GM19025 (cell line): Measurements from ENCODE around the gene ASPG.
"Not testable (repeated sequence)": the region's sequence is repeated elsewhere in the genome, so short reads cannot be mapped to it uniquely, and the experiment has no call there.

Experiments used
- ATAC-seq: cut with Tn5 transposase; IDR thresholded peaks from one replicate; pipeline ENCODE4 v1.9.1; 2021; ENCODE audit warnings: mild to moderate bottlenecking, low read depth, moderate library complexity; ENCODE audit not compliant: unreplicated experiment

The ASPG gene

GRCh38 chr14:104144911-104145825 is 59.7 kb downstream of the ASPG start:
- ATAC-seq = no peak

DNA sequence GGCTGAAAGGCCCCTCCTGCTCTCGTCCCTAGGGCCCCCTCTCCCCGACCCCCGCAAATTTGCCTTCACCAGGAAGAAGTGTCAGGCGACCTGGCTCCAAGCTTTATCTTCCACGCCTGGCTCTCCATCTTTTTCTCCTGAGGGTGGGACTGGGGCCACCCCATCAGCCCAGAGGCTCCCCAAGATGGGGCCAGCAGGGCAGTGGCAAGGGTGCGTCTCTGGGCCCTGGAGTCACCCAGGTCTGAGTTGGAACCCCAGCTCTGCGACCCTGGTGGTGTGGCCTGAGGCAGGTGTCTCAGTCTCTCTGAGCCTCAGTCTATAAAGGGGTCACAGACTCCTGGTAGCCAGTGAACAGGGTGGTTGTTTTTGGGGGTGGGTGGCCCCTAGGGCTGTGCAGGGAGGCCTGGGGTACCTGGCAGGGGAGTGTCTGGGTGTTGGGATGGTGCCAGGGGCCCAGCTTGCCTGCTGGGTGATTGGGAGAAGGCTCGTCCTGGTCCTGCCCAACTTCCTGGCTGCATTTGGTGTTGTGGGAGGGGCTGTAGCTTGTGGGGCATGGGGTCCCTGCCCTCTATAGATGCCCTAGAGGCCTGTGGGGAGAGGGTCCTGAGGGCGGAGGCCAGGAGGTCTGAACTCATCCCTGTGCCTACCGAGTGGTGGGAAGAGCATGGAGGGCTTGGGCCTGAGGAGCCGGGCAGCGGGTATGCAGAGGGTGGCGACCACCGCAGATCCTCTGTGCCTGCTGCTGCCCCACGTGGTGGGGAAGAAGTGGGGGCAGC is 60.5 kb downstream of the ASPG start:
- no peak for ATAC-seq

DNA sequence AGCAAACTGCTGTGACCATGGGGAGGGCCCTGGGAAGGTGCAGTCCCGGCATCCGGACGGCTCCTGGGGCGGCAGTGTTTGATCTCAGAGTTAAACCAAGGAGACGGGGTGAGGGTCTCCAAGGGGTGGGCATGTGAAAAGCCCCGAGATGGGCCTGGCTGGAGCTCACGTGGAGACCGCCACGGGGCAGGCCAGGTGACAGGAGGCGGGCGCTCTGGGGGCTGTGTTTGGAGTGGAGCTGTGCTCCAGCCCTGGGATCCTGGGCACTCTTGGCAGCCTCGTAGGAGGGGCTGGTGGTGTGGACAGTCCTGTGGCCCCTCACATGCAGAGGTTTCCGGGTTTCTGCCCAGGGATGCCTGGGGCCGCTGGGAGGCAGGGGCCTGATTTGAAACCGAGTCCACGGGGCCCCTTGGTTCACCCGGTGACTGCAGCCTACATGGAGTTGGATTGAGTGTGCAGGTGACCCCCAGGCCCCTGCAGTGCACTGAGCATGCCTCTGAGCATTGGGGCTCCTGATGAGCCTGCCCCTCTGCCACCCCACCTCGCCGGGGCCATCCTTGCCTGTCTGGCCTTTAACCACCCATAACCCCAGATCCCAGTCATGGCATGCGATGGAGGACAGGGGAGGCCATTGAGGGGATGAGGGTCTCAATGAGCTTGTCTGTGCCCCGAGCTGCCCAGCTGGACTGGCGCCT is 61.3 kb downstream of the ASPG start:
- ATAC-seq = no peak

DNA sequence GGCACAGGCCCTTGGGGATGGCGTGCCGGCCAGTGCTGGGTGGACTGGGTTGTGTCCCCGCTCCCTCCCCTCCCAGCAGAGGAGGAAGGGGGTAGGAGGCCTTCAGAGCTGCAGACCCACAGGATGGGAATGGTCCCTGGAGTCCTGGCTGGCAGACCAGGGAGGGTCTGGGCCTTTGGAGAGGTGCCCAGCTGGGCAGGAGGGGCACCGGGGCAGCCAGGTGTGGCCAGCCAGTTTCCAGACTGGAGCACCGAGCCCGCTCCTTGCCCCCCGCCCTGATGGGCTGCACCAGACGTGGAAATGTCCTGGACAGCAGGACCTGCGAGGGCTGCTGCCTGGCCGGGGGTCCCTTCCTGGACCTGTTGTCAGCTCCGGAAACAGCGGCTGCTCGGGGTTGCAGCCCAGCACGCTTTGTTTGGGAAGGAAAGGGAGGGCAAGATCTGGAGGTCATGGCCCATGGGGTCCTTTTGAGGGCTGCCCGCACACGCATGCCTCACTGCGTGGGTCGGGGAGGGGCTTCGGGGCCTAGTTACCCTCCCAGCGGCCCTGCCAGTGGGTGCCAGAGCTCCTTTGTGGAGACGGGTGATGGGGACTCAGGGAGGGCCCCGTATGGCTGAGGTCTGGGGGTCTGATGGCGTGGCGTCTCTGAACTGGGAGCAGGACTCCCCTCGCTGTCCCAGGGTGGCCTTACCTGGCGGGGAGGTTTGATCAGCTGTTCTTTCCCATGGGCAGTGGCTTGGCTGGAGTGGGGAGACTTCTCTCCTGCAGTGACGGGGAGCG is 62.0 kb downstream of the ASPG start:
- no peak for ATAC-seq

DNA sequence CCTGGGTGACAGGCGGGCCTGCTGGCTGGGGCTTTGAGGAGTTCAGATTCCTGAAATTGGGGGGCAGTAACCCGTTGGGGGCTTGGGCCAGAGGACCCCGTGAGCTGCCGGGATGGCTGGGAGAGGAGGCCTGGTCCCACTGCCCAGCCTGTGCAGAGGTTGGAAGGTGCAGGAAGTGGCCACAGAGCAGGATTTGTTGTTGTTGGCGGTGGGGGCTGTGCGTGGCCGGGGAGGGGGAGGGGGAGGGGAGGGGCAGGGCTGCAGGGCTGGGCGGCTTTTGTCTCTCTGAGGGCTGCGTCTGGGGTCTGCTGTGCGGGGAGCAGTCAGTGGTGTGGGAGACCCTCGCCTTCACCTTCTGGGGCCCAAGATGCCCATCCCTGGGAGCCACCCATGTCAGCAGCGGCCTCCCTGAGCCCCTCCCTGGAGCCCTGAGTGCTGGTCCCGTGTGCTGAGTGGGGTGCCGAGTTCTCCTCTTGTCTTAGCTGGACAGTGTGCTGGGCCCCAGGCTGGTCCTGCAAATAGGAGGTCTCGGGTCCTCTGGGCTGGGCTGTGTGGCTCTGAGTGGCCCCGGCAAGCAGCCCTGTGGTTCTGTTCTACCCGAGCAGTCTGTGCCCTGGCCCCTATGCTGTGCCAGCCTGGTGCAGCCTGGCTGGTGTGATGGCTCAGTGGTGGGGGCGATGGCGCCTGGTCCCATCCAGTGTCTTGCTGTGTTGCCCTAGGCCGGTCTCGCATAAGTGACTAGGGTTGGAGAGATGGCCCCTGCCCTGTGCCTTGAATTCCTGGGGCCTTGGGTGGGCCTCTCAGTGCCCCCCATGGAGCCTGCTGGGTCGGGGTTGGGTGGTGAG is 63.2 kb downstream of the ASPG start:
- no peak for ATAC-seq

- no peak for ATAC-seq
Measured at GRCh38 chr14:104149278-104149595, 63.7 kb downstream of the ASPG start.

- no peak for ATAC-seq
Measured at GRCh38 chr14:104149617-104150135, 64.2 kb downstream of the ASPG start.

DNA sequence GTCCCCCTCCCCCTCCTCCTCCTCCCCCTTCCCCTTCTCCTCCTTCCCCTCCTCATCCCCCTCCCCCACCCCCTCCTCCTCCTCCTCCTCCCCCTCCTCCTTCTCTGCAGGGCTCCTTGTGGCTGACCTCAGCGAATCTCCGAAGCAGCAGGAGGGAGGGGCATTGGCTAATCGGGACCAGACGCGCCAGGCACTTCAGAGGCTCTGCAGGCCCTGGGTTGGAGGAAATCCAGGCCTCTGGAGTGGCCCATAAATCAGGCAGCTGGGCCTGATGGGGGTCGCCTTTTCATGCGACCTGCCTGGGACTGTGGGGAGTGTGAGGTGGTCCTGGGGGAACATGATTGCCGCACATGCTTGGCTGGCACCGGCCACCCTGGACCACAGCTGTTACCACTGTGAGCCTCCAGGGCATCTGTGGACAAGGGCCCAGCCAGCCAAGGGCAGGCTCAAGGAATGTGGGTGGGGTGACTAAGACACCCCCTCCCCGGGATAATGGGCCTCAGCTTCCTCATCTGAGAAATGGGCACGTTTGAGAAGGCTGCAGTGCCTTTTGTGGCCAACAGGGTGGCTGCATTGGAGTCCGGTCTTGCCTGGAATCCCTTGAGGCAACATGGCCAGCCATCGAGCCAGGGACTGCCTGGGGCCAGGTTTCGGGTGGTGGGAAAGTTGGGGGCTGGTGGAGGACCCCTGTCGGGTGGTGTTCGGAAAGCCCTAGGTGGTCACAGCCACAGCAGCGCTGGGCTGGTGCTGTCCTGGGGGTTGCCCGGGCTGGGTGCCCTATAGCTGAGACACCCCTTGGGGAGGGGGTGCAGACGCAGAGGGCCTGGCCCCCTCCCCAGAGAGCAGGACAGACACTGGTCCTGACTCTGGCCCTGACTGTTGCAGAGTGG is 64.9 kb downstream of the ASPG start:
- no peak for ATAC-seq

- no peak for ATAC-seq
Measured at GRCh38 chr14:104151026-104151381, 65.5 kb downstream of the ASPG start.

DNA sequence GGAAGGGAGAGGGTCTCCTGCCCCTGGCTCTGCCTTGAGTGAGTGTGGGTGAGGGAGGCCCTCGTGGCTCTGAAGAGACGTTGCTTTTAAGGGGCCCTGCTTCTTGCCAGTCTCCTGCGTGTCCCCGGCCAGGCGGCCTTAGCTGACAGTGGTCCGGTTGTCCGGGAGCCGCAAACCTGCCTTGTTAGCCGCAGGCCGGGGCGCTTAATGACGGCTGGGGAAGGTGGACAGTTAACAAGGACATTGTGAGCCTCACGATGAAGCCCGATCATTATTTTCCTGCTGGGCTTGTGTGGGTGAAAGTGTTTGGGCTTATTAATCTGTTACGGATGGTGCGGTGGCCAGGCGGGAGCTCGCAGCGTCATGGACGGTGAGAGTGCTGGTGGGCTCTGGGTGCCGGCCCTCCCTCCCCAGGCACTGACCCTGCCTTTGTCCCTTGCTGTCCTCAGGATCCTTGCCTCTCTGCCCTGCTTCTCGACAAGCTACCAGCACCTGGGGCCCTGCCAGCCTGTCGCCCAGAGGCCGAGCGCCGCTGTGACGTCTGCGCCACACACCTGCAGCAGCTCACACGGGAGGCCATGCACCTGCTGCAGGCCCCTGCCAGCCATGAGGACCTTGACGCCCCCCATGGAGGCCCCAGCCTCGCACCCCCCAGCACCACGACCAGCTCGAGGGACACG is 66.2 kb downstream of the ASPG start:
- ATAC-seq = no peak

DNA sequence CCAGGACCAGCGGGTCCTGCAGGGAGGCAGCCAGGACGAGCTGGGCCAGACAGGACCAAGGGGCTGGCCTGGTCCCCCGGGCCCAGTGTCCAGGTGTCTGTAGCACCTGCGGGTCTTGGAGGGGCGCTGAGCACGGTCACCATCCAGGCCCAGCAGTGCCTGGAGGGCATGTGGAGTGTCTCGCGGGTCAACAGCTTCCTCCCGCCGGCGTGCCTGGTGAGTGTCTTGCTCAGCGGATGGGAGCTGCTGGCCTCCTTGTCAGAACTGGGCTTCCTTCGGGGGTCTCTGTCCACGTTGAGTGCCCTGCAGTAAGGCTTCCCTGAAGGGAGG is 66.7 kb downstream of the ASPG start:
- ATAC-seq = no peak

DNA sequence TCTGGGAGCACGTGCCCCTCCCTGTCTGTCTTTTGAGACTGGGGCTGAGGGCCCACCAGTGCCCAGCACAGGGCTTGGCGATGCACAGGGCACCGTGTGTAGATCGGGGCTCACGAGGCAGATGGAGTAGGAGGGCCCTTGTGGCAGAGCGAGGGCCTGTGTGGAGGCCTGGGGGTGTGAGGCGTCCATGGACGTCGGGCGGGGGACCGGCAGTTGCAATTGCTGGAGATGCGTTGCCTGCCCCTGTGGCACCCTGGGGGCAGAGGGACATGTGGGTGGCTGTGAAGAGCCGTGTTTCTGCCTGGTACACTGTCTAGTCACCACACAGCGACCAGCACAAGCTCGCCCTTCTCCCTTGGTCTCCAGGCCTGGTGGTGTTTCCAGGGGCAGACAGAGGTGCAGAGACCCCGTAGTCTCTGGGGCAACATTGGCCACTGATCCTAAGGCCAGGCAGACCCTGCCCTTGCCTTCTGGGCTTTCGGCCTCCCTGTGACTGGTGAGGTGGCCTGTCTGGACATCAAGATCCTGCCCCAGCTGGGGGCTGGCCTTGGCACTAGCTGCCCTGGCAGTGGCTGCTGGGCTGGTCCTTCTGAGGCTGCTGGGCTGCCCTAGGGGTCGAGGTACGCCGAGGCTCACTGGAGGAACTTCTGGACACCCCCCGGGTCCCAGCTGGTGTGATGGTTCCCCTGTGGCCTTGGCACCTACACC is 67.3 kb downstream of the ASPG start:
- ATAC-seq = no peak

DNA sequence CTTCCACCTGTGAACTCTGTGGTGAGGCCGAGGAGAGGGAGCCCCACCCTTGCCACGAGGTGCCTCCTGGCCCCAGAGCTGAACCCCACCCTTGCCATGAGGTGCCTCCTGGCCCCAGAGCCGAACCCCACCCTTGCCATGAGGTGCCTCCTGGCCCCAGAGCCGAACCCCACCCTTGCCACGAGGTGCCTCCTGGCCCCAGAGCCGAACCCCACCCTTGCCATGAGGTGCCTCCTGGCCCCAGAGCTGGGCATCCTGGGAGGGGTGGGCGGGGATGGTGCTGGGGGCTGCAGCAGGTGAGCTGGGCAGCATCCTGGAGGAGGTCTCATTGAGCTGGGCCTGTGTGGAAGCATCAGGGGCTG is 67.9 kb downstream of the ASPG start:
- not testable (repeated sequence) for ATAC-seq

DNA sequence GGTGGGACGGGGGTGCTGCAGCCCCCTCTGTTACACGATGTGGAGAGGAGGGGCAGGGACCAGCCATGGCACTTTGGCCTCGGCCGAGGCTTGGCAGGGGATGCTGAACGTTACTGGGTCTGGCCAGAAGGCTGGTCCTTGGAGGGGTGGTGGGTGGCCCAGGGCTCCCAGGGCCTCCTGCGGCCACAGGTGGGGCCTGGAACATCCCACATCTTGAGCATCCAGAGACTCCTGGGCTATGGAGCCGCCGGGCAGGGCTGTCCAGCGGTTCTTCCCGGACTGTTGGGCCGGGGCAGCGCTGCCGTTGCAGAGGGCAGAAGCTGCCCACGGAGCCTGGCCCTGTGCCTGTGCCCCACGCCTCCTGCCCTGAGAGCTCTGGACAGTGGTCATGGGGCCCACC is 68.7 kb downstream of the ASPG start:
- no peak for ATAC-seq

- ATAC-seq = no peak
Measured at GRCh38 chr14:104155513-104155912, 70.0 kb downstream of the ASPG start.

- no peak for ATAC-seq
Measured at GRCh38 chr14:104156142-104156541, 70.6 kb downstream of the ASPG start.
